GM21367 (cell line): Measurements from ENCODE around the gene MISP3.

Source experiments
- ATAC-seq: cut with Tn5 transposase; IDR thresholded peaks from one replicate; pipeline ENCODE4 v1.9.1; 2021; ENCODE audit not compliant: unreplicated experiment

Gene MISP3

GRCh38 chr19:14078411-14078810 lies 5.8 kb downstream of the MISP3 start:
- no peak for ATAC-seq

- ATAC-seq: peak; percentile 62
These were observed 8.6 kb downstream of the MISP3 start for GRCh38 chr19:14080887-14081796.

DNA sequence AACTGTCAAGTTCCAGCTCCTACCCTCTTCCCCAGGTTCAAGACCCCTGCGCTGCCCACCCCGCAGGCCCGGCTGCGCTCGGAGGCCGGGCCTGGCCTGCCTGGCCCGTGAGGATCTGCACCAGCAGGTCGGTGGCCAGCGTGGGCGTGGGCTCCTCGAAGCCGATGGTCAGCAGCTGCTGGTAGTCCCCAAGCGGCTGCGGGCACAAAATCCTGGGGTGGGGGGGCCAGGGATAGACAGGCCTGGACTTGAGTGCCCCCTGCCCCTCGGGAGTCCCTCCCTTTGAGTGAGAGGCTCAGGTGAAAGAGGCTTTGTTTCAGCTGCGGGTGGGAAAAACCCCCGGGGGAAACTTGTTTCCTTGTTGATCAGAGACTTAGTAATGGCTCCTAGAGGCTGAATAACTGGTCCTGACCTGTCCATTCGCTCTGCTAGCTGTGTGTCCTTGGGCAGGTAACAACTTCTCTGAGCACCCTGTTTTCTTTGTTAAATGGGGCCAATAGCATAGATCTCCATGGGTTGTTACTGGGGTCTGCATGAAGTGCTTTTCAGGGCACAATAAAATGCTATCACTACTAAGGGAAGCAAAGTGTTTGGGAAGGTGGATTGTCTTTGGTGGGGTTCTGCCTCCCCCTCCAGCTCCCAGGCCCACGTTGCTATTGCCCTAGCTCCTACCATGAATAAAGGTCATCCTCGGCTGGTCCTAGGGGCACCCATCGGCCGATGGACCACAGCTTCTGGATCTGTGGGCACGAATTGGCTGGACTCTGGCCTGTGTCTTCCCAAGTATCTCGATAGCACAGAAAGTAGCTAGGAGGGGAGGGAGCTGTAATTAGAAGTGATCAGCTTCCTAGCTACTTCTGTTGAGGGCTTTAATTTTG lies 9.4 kb downstream of the MISP3 start:
- no peak for ATAC-seq

DNA sequence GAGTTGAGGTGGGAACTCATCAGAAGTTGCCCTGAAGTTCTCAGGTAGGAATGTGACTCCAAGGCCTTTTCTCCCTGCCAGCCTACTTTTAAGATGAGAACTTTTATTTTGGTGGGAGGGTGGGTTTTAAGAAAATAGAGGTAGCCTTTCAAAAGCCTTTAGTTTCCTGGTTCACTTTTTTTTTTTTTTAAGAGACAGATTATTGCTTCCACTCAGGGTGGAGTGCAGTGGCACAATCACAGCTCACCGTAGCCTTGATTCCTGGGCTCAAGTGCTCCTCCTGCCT lies 10.0 kb downstream of the MISP3 start:
- ATAC-seq: no peak

DNA sequence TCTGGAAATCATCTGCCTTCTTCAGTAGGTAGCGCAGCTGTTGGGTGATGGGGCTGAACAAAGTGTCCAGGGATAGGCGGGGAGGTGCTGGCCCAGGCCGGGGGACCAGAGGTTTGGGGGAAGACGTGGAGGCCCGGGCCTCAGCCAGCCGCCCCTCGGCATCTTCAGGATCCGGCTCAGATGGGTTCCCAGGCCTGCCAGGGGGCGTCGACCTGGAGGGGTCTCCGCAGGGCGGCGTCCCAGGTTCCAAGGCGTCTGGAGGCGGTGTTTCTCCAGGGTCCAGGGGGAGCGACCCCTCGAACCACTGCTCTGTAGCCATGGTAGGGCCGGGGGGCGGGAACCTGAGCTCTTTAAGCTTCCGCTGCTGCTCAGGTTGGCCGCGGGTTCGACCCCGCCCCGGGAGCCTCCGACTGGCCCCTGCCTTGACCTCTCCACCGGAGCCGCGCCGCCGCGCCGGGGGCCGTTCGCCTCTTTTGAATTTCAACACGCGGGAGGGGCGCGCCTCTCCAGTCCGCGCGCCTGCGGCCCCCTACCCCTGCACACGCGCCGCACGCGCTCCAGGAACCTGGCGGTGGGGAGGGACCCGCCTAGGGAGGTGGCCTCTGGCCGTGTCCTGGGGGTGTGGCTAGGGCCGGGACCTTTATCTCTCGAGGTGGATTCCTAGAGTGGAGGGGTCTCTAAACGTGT lies 12.9 kb downstream of the MISP3 start, which contains the start of gene C19orf67:
TSS of gene C19orf67 (minus strand) at position 475 of the 687 bp plus-strand sequence. CDS start at position 319, 156 bp downstream.
- no peak for ATAC-seq

DNA sequence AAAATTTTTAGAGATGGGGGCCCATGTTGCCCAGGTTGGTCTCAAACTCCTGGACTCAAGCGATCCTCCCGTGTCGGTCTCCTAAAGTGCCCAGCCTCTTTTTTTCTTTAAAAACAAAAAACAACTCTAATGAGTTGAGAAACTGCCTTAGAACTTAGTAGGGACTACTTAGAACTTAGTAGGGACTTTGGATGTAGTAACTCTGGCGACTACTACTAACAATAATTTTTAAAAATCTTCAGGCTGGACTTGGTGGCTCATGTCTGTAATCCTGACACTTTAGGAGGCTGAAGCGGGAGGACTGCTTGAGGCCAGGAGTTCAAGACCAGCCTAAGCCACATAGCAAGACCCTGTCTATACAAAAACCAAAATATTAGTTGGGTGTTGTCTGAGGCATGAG lies 13.5 kb downstream of the MISP3 start:
- ATAC-seq: no peak

- no peak for ATAC-seq
These were observed 16.2 kb downstream of the MISP3 start for GRCh38 chr19:14088634-14089411.

- no peak for ATAC-seq
These were observed 16.8 kb downstream of the MISP3 start for GRCh38 chr19:14089412-14089661.

DNA sequence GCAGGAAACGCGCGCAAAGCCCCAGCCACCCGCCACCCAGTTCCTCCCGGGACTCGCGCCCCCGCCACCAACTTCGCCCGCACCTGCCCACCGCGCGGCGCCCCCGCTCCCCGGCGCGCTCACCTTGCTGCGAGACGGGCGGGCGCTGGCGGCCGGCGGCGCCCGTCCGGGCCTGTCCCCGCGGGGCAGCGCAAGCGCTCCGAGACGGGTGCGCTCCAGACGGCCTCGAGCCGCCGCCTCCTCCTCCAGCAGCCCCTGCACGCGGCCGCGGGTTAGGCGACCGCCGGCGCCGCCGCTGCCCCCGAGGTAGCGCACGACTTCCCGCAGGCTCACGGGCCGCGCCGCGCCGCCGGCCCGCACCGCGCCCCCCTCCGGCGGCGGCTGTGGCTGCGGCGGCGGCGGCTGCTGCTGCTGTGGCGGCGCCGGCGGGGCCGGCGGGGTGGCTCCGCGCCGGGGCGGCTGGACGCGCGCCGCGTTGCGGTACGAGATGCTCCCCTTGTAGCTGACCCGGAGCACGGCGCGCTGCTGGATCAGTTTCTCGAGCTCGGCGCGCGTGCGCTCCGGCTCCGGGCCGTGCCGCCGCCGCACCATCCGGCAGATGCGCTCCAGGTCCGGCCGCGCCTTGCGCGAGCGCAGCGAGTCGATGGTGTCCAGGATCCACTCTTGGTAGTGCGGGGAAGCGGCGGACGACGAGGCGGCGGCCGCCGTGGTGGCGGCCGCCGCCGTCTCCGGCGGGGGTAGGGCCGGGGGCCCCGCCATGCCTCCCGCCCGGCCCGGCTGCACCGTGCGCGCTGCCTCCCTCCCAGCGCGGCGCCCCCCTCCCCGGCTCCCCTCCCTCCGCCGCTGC lies 17.3 kb downstream of the MISP3 start:
- peak; percentile 6 for ATAC-seq

DNA sequence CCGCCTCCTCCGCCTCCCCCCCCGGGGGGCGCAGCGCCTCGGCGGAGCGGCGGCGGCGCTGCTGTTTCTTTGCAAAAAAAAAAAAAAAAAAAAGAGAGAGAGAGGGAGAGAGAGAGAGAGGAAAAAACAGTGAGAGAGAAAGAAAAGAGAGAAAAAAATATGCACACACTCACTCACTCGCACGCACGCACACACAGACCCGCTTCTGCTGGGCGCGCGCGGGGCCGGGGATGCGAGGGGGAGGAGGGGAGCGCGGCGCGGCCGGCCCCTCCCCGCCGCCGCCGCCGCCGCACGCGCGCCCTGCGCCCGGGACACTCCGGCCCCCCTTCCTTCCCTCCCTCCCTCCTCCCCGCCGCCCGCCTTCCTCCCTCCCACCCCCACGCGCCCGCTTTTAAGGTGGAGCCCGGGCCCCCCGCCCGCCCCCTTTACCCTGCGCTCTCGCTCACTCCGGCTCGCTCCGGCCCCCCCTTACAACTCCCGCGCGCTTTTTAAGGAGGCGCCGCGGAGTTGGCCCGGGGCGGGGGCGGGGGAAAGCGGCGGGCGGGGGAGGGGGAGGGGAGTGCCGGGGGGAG lies 18.0 kb downstream of the MISP3 start, which contains the start of gene SAMD1:
TSS of gene SAMD1 (minus strand) at position 243 of the 572 bp plus-strand sequence.
- peak; percentile 16 for ATAC-seq

GRCh38 chr19:14091081-14091812 lies 18.7 kb downstream of the MISP3 start:
- ATAC-seq: peak; percentile 43

GRCh38 chr19:14091813-14092462 lies 19.4 kb downstream of the MISP3 start:
- ATAC-seq: peak; percentile 14

GRCh38 chr19:14093117-14093823 lies 20.7 kb downstream of the MISP3 start:
- ATAC-seq: no peak

DNA sequence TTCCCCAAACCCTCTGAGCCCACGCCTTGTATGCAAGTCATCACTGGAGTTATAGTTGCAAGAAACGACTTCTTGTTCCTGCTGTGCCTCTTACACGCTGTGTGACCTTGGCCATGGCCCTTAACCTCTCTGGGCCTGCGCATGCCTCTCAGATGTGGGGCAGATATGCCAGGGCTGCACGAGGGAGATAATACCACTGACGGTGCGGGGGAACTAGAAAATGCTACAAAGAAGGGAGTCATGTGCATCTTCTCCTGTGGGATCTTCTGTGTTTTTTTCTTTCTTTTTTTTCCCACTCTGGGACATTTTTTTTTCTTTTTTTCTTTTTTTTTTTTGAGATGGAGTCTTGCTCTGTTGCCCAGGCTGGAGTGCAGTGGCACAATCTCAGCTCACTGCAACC lies 22.3 kb downstream of the MISP3 start:
- no peak for ATAC-seq

DNA sequence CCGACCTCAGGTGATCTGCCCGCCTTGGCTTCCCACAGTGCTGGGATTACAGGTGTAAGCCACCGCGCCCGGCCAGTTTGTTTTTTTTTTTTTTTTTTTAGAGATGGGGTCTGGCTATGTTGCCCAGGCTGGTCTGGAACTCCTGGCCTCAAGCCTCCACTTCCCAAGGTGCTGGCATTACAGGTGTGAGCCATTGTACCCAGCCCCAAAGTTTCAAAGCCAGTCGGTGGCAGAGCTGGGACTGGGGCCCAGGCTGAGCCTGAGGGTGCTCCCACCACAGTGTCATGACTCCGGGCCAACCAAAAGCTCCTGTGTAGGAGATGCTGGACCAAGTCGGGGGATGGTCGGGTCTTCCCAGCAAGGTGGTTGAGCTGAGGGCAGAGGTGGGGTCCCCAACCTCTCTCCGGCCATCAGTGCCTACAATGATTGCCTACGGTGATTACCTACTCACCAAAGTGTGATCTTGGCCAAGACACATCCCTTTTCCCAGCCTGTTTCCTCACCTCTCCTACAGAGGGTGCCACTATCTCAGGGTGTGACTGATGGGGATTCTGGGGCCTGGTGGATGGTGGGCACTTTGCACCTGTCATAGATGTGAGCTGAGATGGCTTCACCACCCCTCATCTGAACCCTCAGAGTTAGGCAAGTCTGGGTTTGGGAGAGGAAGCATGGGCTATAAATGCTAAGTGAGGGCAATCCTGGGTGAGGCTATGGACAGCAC lies 23.8 kb downstream of the MISP3 start:
- ATAC-seq: no peak

- ATAC-seq: no peak
These were observed 25.1 kb downstream of the MISP3 start for GRCh38 chr19:14097532-14098151.
